Lower lobe of right lung (tissue), 2 donors: ENCODE measurements around the gene MAFG. TPM values are rescaled to one million over a fixed set of nuclear protein-coding genes. Genes with fewer than 3 reads are reported as not detected.

Experiments used
- ATAC-seq, 2 donors: fragments of 200-7000 bp; cut with Tn5 transposase; one replicate each; pipeline ENCODE4 v1.9.1; 2020 to 2022; ENCODE audit warnings: mild to moderate bottlenecking in 2 of 2, moderate library complexity in 2 of 2
- DNase-seq: peaks from one replicate; pipeline ENCODE4 v3.0.0-alpha.2; 2020
- H3K27ac ChIP-seq: fragments of 200-600 bp; one replicate; pipeline ENCODE4 v1.8.0; 2022
- H3K27me3 ChIP-seq: fragments of 200-600 bp; one replicate; pipeline ENCODE4 v1.8.0; 2022; ENCODE audit warnings: low read depth
- H3K36me3 ChIP-seq: fragments of 200-600 bp; one replicate; pipeline ENCODE4 v1.8.0; 2022; ENCODE audit warnings: mild to moderate bottlenecking
- H3K4me1 ChIP-seq: fragments of 200-600 bp; one replicate; pipeline ENCODE4 v1.8.0; 2022
- H3K4me3 ChIP-seq: fragments of 200-600 bp; one replicate; pipeline ENCODE4 v1.8.0; 2022; ENCODE audit warnings: mild to moderate bottlenecking
- H3K9me3 ChIP-seq: fragments of 200-600 bp; one replicate; pipeline ENCODE4 v1.8.0; 2022
- intact Hi-C: fragments of 100-400 bp; cut with DNase I; formaldehyde crosslinking; loops from one replicate; pipeline ENCODE4 v1.11.0; 2022
- total RNA-seq: library from RNA; stranded (reverse); fragmentation: NEBNext Ultra II Directional; extraction: Animal tissue kit (Norgen Biotek cat#: 25700); gene quantifications from one replicate; pipeline ENCODE4 v1.2.1, GENCODE V29; 2021
- TF ChIP-seq, protein P1 (sequence below): fragments of 200-600 bp; IDR thresholded peaks from one replicate; pipeline ENCODE4 v1.8.0; 2022; ENCODE audit warnings: antibody characterized with exemption, mild to moderate bottlenecking
- donor health status: DM: no; HTN: yes; CAD: no; lungs with severe emphysema.

MAFG gene
- total RNA-seq, 1 donor from 2014 or later: 30.7 TPM

DNA sequence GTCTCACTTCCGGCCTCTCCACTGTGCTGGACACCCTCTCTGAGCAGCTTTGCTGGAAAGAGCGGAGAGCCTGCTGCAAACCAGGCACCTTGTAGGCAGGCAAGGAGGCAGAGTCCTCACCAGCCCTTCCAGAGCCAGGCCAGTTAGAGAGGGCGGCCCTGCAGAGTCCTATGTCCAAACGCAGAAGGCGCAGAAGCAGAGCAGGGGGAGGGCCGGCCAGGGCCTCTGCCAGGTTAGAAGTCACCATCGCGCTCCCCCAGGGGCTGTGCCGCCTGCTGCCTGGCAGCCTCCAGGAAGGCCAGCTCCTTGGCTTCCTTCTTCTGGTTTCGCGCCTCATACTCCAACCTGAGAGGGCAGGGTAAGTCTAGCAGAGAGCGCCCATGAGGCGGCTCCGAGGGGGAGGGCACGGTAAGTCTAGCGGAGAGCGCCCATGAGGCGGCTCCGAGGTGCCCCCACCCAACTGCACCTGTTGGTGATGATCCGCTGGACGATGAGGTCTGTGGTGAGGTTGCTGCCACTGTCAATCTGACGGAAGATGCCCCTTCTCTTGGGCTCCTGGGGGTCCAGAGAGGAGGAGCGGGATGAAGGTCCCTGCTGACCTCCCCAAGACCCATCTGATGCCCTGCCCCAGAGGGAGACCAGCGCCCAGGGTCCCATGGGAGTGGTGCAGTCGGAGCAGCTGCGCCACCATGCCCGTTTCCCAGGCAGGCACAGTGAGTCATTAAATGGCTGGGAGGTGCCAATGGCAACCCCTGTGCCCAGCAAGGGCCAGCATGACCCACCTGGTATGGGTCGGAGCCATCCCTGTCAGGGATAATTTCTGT, 22.7 kb downstream of the MAFG start:
- TF ChIP-seq, protein P1, sequence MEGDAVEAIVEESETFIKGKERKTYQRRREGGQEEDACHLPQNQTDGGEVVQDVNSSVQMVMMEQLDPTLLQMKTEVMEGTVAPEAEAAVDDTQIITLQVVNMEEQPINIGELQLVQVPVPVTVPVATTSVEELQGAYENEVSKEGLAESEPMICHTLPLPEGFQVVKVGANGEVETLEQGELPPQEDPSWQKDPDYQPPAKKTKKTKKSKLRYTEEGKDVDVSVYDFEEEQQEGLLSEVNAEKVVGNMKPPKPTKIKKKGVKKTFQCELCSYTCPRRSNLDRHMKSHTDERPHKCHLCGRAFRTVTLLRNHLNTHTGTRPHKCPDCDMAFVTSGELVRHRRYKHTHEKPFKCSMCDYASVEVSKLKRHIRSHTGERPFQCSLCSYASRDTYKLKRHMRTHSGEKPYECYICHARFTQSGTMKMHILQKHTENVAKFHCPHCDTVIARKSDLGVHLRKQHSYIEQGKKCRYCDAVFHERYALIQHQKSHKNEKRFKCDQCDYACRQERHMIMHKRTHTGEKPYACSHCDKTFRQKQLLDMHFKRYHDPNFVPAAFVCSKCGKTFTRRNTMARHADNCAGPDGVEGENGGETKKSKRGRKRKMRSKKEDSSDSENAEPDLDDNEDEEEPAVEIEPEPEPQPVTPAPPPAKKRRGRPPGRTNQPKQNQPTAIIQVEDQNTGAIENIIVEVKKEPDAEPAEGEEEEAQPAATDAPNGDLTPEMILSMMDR: no peak
- H3K9me3 ChIP-seq: no peaks in the 10 kb centered on the region
- ATAC-seq (no peak), DNase-seq (no peak)
- H3K36me3 ChIP-seq: peaks cover 50% of the 10 kb centered on the region
- H3K27me3 ChIP-seq: peaks cover 4% of the 10 kb centered on the region
- H3K4me1 ChIP-seq: peaks cover 14% of the 10 kb centered on the region
- H3K27ac ChIP-seq: no peak overlapping the region
- H3K4me3 ChIP-seq: no peak overlapping the region
- intact Hi-C loops: no loop called here

DNA sequence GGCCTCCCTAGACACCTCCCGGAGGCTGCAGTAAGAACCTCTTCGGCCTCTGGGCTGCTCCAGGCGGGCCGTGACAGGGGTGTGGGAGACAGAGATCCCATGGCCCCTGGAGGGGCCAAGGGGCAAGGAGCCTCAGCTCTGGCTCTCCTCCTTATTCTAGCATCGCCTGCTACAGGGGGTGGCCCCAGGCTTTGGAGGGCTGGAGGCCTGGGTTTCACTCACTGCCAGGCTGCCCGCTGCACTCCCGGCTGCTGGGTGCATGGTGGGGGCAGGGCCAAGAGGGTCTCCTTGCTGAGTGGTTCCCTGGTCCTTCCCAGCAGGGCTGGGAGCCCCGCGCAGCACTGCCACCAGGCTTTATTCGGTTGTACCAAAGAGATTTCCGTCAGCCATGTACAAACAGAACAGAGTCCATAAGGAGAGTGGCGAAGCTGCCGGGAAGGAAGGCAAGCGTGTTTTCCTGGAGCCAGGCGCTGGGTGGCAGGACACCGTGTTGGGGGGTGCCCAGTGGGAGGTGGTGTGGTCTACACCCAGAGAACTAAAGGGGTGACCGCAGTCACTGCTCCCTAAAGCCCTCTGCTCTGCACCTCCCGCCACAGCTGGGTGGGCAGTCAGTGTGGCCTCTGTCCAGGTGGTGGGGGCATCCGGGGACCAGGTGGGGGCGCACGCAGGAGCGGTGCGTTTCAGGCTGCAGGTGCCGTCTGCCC, 23.5 kb downstream of the MAFG start:
- Histone ChIP-seq H3K9me3 (no peaks in the 10 kb centered on the region), H3K27ac (no peak overlapping the region), H3K4me1 (peaks cover 14% of the 10 kb centered on the region), H3K4me3 (no peak overlapping the region), H3K36me3 (peaks cover 55% of the 10 kb centered on the region), H3K27me3 (peaks cover 4% of the 10 kb centered on the region)
- intact Hi-C loops: no loop called here
- TF ChIP-seq, protein P1: no peak
- no peak for ATAC-seq
- no peak for DNase-seq

DNA sequence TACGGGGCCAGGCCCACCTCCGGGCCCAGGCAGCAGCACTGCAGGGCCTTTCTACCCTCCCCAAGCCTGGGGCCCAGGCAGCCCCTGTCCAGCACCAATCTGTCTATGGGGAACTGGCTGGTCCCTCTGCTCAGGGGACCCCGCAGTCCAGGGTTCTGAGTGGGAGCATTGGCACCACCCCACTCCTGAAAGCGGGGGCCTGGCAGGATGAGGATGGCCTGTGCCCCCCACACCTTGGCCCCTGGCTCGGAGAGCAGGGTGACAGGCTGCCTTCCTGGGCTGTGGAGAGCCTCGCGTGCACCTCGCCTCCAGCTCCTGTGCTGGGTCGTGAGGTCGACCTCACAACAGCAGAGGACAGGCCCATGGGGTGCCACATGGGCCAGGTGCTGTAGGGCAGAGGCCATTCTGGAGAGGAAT, 24.1 kb downstream of the MAFG start:
- no peak for ATAC-seq
- H3K4me3 ChIP-seq: no peak overlapping the region
- no peaks in the 10 kb centered on the region for H3K9me3 ChIP-seq
- H3K27ac ChIP-seq: no peak overlapping the region
- H3K4me1 ChIP-seq: peaks cover 14% of the 10 kb centered on the region
- TF ChIP-seq, protein P1: no peak
- intact Hi-C loops: no loop called here
- no peak for DNase-seq
- H3K36me3 ChIP-seq: peaks cover 55% of the 10 kb centered on the region
- peaks cover 4% of the 10 kb centered on the region for H3K27me3 ChIP-seq

DNA sequence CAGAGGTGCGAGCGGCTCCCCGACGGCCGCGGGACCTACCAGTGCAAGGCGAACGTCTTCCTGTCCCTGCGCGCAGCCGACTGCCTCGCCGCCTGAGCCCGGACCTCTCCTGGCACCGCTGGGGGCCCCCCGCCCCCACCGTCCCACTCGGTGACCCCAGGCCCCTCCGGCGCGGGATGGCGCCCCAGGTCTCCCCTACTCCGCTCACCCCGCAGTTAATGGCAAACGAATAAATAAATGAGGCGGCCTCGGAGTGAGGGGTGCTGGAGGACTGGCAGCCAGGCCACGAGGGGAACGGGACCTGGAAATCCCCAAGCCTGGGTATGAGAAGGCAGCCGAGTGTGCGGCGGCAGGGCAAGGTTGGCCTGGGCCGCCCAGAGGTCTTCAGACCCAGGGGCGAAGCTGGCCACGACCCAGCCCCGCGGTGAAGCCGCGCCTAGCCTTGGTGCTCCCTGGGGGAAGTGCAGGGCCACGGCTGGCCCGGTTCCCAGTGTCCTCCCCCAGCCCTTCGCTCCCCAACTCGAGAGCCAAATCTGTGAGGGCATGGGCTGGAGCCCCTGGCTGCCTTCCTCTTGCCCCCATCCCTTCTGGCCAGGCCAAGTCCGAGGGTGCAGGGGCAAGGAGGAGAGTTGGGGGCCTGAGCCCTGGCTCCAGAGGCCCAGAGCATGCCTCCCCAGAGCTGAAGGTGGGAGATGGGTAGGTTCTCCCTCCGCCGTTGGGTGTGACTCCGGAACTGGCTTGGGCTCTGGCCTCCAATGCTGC, 24.7 kb downstream of the MAFG start:
- H3K4me1 ChIP-seq: peaks cover 14% of the 10 kb centered on the region
- no peak overlapping the region for H3K27ac ChIP-seq
- intact Hi-C loops: no loop called here
- ATAC-seq (peak; percentile 8 to 16), DNase-seq (no peak)
- H3K9me3 ChIP-seq: no peaks in the 10 kb centered on the region
- H3K27me3 ChIP-seq: peaks cover 4% of the 10 kb centered on the region
- peaks cover 56% of the 10 kb centered on the region for H3K36me3 ChIP-seq
- TF ChIP-seq, protein P1: no peak
- H3K4me3 ChIP-seq: peak overlapping the region; percentile 40

DNA sequence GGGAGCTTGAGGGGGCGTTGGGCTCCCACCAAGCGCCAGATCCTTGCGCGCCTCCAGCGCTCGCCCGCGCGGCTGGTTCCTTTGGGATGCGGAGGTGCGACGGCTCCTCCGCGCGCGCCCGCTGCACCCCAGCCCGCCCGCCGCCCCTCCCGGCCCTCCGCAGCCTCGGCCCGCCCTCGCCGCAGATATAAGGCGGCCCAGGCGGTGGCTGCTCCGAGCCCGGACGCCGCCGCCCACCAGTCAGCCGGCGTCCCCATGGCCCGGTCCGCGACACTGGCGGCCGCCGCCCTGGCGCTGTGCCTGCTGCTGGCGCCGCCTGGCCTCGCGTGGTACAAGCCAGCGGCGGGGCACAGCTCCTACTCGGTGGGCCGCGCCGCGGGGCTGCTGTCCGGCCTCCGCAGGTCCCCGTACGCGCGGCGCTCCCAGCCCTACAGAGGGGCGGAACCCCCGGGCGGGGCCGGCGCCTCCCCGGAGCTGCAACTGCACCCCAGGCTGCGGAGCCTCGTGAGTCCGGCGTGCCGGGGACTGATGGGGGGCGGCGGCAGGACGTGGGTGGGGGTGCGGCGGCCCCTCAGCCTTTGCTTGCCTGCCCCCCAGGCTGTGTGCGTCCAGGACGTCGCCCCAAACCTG, 25.4 kb downstream of the MAFG start, which contains the start of gene NPB:
TSS of gene NPB (plus strand) at position 216 of the 630 bp plus-strand sequence. CDS start at position 256, 40 bp downstream.
- TF ChIP-seq, protein P1: no peak
- Histone ChIP-seq H3K9me3 (no peaks in the 10 kb centered on the region), H3K4me3 (peak within 1 kb of the TSS; percentile 40), H3K27me3 (peaks cover 4% of the 10 kb centered on the region), H3K27ac (no peak within 1 kb of the TSS), H3K36me3 (peaks cover 63% of the 10 kb centered on the region), H3K4me1 (peaks cover 14% of the 10 kb centered on the region)
- DNase-seq (no peak), ATAC-seq (peak; percentile 51 to 60)
- intact Hi-C loops: no loop called here
